Vagina (tissue), 2 donors: ENCODE results near the gene LRP2BP.

Source experiments
- POLR2A ChIP-seq, 2 donors: fragments of 450-650 bp; IDR thresholded peaks; one replicate each; pipeline ENCODE4 v1.6.1; 2017; ENCODE audit warnings: antibody characterized with exemption in 2 of 2, mild to moderate bottlenecking in 2 of 2, moderate library complexity in 2 of 2
- TF ChIP-seq, protein P1 (sequence below), 3 experiments: fragments of 450-650 bp in 2 of 3; fragments of 200-600 bp in 1 of 3; sonication (generic) in 1 of 3; IDR thresholded peaks; one replicate each; pipeline ENCODE4 v1.5.1; 2017 to 2019; ENCODE audit warnings: antibody characterized with exemption in 3 of 3, mild to moderate bottlenecking in 2 of 3, moderate library complexity in 2 of 3

DNA sequence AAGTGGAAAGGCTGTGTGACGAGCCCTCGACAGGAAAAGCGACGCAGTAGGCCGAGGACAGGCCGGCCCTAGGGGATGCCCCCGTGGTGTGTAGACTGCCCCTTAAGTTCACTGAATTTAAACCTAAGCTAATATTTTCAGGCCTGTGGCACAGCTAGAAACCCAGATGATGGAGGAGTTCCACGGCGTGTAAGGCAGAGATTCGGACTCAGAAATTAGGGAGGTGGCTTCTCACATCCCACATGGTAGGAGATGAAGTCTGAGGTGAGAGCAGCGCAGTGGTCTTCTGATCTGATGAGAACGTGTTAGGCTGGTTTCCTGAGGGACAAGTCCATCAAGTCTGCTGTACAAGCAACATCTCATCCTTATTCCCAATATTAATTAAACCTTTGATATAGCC lies 7.8 kb downstream of the LRP2BP start:
- TF ChIP-seq, protein P1, sequence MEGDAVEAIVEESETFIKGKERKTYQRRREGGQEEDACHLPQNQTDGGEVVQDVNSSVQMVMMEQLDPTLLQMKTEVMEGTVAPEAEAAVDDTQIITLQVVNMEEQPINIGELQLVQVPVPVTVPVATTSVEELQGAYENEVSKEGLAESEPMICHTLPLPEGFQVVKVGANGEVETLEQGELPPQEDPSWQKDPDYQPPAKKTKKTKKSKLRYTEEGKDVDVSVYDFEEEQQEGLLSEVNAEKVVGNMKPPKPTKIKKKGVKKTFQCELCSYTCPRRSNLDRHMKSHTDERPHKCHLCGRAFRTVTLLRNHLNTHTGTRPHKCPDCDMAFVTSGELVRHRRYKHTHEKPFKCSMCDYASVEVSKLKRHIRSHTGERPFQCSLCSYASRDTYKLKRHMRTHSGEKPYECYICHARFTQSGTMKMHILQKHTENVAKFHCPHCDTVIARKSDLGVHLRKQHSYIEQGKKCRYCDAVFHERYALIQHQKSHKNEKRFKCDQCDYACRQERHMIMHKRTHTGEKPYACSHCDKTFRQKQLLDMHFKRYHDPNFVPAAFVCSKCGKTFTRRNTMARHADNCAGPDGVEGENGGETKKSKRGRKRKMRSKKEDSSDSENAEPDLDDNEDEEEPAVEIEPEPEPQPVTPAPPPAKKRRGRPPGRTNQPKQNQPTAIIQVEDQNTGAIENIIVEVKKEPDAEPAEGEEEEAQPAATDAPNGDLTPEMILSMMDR (IDR thresholded peaks at IDR 0.05): no peak
- TF ChIP-seq POLR2A (IDR thresholded peaks at IDR 0.05): no peak
